Measurements from ENCODE around the gene PDGFB.
"Not testable (repeated sequence)": the region's sequence is repeated elsewhere in the genome, so short reads cannot be mapped to it uniquely, and the experiment has no call there.

PDGFB gene

DNA sequence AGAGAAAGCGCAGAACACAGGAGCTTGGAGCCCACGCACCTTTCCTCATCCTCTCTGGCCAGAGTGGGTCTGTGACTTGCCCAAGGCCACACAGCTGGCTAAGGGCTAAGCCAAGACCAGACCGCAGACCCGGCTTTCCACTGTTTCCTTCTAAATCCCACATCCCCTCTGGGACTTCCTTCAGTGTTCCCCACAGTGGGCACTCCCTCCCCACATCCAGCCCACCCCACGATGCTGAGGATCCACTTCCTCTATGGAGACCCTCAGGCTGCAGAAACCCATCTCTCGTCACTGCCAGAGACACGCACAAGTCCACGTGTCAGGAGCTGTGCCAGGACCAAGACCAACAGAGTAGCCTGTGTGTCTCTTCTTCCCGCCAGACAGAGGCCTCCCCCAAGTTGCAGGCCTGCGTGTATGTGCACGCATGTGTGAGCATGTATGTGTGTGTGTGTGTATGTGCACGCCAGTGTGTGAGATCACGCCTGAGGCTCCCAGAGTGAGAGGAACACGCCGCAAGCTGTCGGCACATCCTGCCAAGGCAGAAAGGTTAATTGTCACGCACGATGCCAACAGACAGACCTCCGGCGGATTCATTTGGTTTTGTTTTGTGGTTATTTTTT, 21.6 kb downstream of the PDGFB start:
- DNase-seq, result no peak

DNA sequence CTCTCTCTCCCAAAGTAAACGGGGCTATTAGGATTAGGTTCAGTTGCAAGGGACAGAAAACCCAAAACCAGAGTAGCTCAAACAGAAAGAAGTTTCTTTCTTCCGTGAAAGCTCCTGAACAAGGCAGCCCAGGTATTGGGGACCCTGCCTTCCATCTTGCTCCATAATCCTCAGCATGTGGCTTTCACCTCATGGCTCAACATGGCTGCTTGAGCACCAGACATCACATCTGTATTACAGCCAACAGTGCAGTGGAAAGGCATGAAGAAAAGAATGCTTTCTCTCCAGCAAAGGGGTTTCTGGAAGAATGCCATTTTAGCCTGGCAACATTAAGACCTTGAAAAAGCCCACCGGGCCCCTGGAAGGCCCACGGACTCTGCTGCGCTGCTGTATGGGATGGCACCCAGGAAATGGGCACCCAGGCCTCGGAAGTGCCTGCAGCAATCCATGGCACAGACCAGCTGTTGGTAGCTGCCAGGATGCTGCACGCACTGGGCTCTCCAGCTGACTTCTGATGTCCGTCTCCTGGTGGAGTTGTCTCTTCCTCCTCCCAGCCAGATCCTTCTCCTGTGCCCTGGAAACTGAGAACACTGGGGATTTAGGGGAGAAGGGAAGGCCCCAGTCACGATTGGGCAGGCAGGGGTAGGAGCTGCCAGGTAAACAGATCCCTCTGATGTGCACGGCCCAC, 22.6 kb downstream of the PDGFB start:
- no peak for DNase-seq

DNA sequence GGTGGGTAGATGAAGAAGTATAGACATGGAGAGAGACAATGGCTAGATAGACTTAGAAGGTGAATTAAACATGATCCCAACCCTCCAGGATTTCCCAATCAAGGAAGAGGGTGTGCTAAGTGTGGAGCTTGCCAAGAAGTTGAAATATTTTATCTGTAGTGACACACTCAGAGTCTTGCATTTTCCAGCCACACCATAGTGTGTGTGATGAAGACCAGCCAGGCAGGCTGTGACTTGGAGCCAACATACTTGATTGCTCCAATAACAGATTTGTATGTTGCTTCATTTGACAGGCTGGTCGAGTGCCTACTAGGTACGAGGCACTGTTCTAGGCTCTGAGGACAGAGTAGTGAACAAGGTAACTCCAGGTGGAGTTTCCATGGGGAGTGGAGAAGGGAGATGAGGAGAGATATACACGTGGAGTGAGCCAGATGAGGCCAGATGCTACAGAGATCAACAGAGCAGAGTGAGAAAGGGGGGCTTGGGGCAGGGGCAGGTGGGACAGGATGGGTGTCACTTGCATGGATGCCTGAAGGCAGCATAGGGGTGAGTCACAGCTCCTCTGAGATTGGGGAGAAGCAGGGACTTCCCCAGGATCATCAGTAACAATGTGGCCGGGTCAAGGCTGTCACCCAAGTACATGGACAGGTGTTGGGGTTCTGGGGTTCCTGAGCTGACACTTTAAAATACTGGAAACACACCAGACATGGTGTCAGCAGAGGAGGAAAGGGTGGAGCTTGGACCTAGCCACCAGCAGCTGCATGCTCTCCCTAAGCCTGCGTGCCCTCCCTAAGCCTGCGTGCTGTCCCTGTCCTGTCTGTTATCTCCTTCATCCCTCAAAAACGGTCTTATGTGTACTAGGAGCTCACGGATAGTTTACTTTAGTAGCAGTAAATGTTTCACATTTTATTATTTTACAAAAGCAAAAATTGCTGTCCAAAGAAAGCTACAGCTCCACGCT, 23.6 kb downstream of the PDGFB start:
- no peak for DNase-seq

DNA sequence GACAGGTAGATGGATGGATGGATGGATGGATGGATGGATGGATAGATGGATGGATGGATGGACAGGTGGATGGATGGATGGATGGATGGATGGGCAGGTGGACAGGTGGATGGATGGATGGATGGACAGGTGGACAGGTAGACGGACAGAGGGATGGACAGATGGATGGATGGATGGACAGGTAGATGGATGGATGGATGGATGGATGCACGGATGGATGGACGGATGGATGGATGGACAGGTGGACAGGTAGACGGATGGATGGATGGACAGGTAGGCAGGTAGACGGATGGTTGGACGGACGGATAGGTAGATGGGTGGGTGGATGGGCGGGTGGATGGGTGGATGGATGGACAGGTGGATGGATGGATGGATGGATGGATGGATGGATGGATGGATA, 24.3 kb downstream of the PDGFB start:
- no peak for DNase-seq

GRCh38 chr22:39219071-39220039, 25.4 kb downstream of the PDGFB start:
- no peak for DNase-seq

DNA sequence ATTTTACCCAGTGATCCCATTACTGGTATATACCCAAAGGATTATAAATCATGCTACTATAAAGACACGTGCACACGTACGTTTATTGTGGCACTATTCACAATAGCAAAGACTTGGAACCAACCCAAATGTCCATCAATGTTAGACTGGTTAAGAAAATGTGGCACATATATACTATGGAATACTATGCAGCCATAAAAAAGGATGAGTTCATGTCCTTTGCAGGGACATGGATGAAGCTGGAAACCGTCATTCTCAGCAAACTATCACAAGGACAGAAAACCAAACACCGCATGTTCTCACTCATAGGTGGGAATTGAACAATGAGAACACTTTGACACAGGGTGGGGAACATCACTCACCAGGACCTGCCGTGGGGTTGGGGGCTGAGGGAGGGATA, 26.4 kb downstream of the PDGFB start:
- DNase-seq, result not testable (repeated sequence)

- no peak for DNase-seq
These were observed 28.7 kb downstream of the PDGFB start for GRCh38 chr22:39216143-39216490.

DNA sequence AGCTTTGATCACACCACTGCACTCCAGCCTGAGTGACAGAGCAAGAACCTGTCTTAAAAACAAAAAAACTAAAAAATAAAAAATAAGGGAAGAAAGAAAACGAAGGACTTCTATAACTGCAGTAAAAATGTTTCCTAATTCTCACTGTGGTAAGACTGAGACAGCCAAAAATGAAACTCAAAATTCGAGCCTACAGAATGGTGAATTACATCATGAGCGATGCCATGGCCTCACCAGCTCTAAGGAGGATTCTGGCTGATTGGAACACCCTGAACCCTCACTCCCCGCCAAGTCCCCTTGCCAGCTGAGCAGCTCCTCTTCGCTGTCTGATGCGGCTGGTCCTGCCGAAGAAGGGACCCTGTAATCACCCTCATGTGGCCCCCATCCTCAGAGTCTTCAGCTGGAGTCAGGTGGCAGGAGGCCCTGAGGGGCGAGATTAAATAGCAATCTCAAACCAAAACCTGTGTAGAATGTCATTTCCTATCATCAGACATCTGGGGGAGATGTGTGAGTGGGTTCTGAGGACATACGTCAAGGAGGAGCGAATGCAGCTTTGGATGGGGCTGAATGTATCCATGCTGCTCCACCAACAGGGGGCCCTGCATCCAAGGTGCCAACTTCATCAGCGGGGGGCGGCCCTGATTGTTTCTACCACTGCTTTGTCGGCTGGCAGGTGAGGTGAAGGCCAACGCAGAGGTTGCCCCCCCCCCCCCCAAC, 29.2 kb downstream of the PDGFB start:
- no peak for DNase-seq

DNA sequence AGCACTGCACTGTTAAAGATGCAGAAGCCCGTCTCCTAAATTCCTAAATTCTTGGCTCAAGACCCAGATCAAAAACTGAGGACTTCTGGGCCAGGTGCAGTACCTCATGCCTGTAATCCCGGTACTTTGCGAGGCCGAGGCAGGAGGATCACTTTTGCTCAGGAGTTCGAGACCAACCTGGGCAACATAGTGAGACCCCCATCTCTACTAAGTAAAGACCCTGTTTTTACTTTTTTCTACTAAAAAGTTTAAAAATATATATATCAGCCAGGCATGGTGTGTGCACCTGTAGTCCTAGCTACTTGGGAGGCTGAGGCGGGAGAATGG, 29.7 kb downstream of the PDGFB start:
- DNase-seq, result no peak

GRCh38 chr22:39214383-39215069, 30.3 kb downstream of the PDGFB start:
- no peak for DNase-seq

- no peak for DNase-seq
These were observed 30.8 kb downstream of the PDGFB start for GRCh38 chr22:39214006-39214382.

DNA sequence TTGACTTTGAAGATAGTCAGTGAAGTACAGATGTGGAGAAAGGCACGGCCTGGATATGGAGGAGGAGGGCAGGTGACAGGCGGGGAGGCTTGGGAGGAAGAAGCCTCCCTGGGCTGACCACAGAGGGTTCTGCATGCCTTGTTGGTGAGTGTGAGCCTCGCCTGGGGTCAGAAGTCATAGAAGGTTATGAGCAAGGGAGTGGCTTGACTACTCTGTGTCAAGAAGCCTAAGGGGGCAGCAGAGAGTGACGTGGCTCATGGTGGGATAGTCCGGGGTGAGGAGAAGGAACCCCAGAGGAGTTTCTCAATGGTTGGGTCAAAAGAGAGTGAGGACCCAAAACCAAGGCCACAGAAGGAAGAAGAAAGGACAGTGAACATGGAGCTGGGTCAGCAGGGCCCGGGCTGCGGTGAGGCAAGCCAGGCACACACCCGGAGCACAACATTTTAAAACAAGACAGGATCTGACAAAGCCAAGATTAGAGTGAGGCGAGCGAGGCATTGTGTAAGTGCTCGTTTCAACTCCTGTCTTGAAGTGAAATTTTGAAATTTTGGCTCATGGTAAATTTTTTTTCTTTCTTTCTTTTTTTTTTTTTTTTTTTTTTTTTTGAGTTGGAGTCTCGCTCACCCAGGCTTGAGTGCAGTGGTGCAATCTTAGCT, 31.9 kb downstream of the PDGFB start:
- DNase-seq, result no peak

- DNase-seq, result no peak
These were observed 35.0 kb downstream of the PDGFB start for GRCh38 chr22:39209756-39210155.

GRCh38 chr22:39208013-39208680, 36.6 kb downstream of the PDGFB start:
- DNase-seq, result no peak

DNA sequence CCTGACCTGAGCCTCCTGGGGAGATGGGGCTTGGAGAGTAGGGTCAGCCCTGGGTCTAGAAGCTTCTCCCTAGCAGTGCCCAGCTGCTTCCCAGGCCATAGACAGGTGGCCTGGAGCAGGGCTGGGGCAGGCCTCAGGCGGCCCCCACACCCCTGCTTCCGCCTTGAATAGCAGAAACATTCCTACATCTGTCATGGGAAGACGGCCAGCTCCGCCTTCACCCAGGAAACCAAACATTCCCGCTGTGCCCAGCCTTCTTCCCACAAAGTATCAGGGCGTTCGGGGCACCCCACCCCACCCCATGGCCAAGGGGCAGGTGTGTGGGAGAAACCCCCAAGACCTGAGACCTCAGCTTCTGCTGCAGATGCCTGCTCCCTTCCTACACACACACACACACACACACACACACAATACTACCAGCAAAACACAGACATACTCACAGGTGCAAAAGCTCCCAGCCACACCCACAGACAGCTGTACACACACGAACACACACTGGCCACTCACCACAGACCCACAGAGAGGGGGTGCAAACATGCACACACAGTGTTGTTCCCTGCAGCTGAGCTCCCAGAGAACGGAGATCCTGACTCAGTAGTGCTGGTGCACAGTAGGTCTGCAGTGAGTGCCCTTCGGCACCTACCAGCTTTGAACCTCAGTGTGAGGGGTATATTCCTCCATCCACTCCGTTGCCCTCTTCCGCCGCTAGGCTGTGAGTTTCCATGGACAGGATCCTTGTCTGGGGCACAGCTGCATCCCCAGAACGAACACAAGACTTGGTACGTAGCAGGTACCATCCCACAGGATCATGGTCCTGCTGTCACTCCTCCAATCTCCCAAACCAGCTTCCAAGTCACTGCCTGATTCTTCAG, 37.4 kb downstream of the PDGFB start:
- no peak for DNase-seq

DNA sequence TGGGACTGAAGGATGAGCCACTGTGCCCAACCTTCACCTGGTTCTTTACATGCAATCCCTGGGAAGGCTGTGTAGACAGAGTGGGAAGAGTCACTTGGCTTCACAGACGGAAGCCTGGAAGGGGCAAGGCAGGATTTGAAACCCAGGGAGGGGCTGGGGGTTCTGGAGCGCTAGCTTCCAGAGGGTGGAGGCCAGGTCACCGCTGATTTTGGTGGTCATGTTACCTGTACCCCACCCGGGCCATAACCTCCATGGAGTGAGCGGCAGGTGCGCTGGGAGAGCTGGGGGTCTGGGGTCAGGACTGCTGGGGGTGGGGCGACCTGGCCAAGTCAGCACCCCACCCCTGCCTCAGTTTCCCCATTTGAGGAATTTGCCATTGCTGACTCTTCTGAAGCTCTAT, 38.3 kb downstream of the PDGFB start:
- DNase-seq, result no peak

DNA sequence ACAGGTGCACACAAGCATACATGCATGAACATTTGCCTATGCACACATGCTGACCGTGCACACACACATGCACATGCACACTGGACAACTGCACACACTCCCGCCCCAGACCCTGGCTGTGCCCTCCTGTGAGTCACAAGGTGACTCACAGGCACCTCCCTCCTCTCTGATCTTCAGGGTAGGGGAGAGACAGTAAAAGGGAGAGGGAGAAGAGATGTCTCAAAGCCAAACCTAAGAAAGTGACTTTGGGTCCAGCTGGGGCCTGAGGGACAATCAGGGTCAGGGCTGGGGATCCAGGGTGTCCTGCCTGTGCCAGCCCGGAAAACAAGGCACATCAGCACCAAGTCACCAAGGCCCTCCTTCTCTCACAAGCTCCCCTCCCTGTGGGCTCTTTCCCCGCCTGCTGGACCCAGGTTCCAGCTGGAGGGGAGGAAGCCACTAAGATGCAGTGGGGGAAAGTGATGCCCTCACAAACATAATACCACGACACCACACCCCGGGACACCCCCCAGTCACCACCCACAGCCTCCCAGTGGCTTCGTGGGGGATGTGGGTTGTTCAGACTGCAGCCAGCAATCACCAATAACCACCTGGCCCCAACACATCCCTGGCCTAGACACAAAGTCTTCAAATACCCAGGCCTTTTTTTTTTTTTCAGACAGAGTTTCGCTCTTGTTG, 39.3 kb downstream of the PDGFB start:
- DNase-seq, result peak; percentile 18

GRCh38 chr22:39204216-39204615, 40.6 kb downstream of the PDGFB start:
- DNase-seq, result no peak

GRCh38 chr22:39197578-39197977, 47.2 kb downstream of the PDGFB start:
- DNase-seq, result no peak
